GM18502 (cell line): ENCODE measurements around the gene HASPIN.

Experiments used
- ATAC-seq: cut with Tn5 transposase; IDR thresholded peaks from one replicate; pipeline ENCODE4 v1.9.1; 2021; ENCODE audit warnings: mild to moderate bottlenecking; ENCODE audit not compliant: unreplicated experiment, poor library complexity

The HASPIN gene

GRCh38 chr17:3723556-3724377 lies at the start of gene HASPIN:
Gene HASPIN (plus strand): TSS chr17:3723903. CDS start chr17:3723936, 33 bp downstream.
- peak; percentile 90 for ATAC-seq

- ATAC-seq = no peak
Measured at GRCh38 chr17:3675886-3676285, 47.8 kb upstream of the HASPIN start.

GRCh38 chr17:3678095-3678820 lies 45.4 kb upstream of the HASPIN start:
- ATAC-seq = no peak

DNA sequence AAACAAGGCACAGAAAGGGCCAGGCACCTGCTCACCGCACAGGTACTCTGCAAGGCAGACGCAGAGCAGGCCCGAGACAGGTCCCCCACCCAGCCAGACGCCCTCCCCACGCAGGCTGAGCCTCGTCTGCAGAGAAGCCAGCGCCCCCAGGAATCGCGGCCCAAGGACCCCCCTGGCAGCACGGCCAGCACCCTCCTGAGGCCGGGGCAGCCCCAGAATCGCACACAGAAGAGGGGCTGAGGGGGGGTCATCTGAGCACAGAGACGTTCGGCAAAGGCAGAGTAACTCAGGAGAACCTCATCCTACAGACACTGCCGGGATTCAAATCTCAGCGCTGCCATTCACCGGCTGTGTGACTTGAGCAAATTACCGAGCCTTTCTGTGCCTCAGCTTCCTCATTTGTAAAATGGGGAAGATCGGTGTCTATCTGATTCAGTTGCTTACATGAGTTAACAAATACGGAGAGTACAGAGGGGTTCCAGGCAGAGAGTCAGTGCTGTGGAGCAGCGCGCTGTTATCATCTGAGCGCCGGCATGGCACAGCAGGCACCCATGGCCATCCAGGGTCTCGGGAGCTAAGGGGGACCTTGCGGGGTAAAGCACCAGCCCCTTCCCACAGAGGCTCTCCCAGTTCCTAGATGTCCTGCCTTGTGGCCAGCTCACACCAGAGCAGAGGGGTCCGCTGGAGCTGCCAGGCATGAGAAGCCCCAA lies 44.7 kb upstream of the HASPIN start:
- ATAC-seq = no peak

DNA sequence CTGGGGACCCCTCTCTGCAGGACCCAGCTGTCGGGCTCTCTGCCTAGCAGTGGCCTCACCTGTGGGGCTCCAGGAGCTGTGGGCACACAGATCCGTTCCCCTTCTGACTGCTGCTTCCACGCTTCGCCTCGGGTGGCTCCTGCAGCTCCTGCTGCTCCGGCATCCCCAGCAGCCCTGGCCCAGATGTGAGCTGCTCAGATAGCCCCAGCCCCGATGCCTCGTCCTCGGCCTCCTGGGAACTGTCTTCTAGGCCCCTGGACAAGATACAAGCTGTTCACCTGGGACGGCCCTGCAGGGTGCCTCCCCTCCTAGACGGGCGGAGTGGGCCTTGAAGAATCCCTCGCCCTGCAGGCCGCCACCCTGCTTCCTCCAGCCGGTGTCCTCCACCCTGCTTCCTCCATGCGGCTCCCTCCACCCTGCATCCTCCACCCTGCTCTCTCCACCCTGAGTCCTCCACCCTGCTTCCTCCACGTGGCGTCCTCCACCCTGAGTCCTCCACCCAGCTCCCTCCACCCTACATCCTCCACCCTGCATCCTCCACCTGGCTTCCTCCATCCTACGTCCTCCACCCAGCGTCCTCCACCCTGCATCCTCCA lies 44.1 kb upstream of the HASPIN start:
- ATAC-seq = no peak

- no peak for ATAC-seq
Measured at GRCh38 chr17:3681057-3681456, 42.6 kb upstream of the HASPIN start.

GRCh38 chr17:3681565-3681964 lies 42.1 kb upstream of the HASPIN start:
- no peak for ATAC-seq

DNA sequence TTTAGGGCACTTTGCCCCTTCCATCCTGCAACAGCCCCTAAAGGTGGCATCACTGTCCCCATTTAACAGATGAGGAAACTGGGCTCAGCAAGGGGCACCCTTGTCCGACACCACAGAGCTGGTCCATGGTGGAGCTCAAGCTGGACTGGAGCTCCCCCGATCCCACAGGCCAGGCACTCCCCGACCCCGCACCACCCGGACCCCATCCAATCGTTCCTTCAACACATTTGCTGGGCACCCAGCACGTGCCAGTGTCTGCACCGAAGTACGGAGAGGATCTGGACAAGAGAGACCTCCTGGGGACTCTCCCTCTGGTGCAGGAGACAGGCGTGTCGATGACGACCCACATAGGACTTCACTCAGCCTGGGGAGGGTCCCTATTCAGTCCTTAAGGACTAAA lies 41.7 kb upstream of the HASPIN start:
- ATAC-seq = no peak

GRCh38 chr17:3683054-3683511 lies 40.6 kb upstream of the HASPIN start:
- ATAC-seq = no peak

GRCh38 chr17:3685174-3685573 lies 38.5 kb upstream of the HASPIN start:
- ATAC-seq = no peak

DNA sequence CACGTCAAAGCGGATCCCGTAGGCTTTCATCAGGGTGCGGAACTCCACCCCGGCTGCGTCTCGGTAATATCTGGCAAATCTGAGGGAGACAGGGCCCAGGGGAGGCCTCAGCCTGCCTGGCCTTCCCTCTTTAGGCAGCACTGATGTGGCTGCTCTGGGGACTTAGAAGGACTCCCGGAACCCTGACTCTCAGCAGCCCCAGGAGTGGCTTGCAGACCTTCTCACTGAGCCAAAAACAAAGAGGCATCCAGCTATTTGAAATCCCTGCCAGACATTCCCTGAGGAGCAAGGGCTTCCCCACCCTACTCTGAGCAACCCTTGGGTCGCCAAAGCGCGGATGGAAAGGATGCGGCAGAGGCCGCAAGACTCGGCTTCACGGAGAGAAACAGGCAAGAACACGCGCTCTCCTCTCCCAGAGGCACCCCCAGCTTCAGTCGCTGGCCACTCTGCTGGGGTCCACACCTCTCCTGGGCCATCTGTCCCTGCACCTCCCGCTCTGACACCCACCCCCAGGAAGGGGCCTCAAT lies 35.6 kb upstream of the HASPIN start:
- no peak for ATAC-seq

DNA sequence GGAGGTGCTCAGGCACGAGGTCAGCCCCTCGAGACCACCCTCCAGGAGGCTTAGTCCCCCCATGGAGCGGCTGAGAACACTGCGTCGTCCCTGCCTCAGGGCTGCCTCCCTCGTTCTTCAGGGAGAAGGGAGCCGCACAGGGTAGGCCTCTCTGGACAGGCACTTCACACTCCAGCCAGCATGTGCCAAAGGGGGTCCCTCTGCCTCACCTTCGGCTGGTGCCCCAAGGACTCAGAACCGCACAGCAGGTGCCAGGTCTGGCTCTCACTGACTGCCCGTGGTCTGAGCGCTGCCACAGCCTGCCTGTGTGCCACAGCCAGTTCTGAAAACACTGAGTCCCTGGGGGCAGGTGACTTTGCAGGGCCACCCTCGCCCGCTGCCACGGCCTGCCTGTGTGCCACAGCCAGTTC lies 34.8 kb upstream of the HASPIN start:
- ATAC-seq = no peak

DNA sequence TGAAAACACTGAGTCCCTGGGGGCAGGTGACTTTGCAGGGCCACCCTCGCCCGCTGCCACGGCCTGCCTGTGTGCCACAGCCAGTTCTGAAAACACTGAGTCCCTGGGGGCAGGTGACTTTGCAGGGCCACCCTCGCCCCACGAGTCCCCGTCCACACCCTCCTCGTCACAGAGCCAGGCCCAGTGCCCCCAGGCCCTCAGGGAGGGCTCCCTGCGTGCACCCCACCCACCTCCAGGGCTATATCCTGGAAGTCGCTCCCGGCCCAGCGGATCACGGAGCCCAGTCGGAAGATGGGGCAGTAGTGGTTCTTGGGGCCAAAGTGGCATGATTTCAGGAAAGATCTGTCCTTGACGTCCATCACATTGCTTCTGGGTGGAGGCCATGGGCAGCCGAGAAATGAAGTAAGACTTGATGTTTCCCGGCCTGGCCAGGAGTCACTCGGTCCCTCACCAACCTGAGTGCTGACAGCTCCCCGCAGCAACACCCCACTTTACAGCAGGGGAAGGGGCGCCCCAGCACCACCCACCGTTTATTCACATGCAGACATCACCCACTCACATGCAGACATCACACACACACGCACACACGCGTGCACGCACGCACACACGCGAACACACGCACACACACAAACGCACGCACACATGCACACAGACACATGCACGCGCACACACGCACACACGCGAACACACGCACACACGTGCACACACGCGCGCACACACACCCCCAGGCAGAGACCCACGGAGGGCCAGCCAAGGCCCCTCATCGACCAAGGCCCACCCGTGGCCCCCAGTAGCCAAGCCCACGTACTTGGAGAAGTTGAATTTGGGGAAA lies 34.2 kb upstream of the HASPIN start:
- ATAC-seq = no peak

DNA sequence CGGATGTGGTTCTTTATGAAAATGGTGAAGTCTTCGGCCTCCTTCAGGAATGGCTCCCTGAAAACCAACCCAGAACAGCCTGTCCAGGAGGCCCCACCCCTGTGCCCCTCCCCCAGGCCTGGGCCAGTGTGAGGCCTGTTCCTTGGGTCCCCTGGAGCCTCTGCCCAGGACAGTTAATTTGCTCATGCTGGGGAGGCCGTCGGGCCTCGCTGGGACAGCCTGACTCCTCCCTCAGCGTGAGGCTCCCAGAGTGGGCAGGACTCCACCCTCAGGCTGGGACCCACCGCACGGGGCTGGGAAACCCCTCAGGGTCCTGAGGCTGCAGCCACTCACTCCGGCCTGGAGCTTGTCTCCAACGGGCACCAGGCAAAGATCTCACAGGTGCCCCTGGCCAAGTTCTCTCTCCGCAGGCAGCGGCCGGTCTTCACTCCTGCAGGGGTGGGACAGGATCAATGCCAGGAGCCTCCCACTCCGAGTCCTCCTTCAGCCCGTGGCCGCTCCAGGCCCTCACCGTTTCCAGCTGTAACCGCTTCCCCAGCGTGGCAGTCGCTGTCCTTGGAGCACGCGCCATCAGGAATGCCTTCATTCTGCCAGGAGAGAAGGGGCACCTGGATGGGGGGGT lies 33.5 kb upstream of the HASPIN start:
- no peak for ATAC-seq

GRCh38 chr17:3691617-3692067 lies 32.1 kb upstream of the HASPIN start:
- ATAC-seq = no peak

GRCh38 chr17:3692346-3692745 lies 31.4 kb upstream of the HASPIN start:
- ATAC-seq = no peak

DNA sequence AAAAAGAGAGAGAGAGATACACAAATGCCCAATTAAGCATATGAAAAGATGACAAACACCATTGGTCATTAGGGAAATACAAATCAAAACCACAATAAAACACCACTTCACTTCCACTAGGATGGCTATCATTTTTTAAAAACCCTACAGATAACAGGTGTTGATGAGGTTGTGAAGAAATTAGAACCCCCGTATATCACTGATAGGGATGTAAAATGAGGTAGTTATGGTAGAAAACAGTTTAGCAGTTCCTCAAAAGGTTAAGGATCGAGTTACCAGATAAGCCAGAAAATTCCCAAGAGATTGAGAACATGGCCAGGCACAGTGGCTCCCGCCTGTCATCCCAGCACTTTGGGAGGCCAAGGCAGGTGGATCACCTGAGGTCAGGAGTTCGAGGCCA lies 30.6 kb upstream of the HASPIN start:
- no peak for ATAC-seq

GRCh38 chr17:3693829-3694231 lies 29.9 kb upstream of the HASPIN start:
- ATAC-seq = peak; percentile 52

GRCh38 chr17:3695129-3695722 lies 28.5 kb upstream of the HASPIN start:
- ATAC-seq = no peak
